ENCODE results near the gene IL1R2.
"Not testable (repeated sequence)": the region's sequence is repeated elsewhere in the genome, so short reads cannot be mapped to it uniquely, and the experiment has no call there.

Gene IL1R2

DNA sequence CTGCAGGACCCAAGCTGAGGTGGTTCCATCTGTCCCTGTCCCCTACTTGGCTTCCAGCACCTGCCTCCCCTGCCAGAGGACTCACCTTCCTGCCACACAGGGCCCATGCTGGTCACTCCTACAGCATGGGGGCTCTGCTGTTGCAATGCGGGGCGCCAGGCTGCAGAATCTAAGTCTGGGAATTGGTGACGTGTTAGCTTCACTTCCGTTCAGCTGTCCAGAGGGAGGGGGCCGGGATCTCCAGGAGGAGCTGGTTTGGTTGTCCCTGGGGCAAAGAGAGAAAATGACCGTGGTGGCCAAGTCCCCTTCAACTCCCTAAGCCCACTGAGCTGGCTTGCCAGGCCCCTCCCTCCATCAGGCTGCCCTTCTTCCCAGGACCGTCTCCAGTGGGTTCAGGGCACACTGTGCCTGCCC lies 69.5 kb downstream of the IL1R2 start:
- DNase-seq (ENCODE audit: low read depth in 2 of 2) = no peak

DNA sequence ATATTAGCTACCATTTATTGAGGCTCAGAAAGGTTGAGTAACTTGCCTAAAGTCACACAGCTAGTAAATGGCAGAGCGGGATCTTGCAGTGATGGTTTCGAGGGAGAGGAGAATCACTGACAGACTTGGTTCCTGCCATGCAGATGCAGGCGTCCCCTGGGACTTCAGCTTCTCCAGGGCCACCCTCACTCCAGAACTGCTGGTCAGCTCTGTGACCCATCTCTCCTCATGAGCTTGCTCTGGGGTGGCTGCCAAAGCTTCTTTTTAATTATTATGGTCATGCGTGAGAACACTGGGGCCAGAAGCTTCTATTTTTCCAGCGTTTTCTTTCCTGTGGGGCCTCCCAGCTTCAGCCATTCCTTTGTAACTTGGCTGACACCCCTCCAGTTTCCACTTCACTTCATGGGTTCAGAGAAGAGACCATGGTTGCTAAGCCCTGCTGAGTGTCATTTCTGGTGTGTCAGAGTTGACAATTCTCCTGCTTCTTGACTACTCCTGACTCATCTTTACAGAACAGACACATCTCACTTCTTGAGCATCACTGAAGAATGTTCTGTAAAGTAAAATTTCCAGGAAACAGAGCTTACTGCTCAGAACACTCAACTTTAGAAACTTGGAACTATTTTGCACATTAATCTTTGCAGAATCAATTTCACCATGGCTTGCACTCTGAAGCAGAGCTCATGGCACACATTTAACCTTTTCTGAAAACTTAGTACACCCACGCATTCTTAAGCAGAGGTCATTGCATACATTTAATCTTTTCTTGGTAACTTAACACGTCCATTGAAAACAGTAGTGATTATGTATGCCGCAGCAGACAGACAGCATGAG lies 70.4 kb downstream of the IL1R2 start:
- no peak for DNase-seq (ENCODE audit: low read depth in 2 of 2)

DNA sequence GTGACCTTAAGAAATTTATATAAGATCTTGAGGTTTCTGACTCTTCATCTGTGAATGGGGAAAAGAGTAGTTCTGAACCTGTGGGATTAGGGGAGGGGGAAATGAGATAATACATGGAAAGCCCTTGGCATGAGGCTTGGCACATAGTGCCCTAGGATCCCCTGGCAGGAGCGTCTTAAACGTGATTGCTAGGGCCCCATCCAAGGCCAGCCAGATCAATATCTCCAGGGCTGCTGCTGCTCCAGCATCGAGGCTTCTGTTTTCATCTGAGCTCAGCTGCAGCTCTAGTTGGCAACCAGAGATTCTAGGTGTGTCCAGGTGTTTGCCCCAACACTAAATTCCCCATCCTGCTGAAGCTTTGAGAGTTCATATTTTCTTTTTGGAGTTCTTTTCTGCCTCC lies 71.0 kb downstream of the IL1R2 start:
- DNase-seq (ENCODE audit: low read depth in 2 of 2) = no peak

DNA sequence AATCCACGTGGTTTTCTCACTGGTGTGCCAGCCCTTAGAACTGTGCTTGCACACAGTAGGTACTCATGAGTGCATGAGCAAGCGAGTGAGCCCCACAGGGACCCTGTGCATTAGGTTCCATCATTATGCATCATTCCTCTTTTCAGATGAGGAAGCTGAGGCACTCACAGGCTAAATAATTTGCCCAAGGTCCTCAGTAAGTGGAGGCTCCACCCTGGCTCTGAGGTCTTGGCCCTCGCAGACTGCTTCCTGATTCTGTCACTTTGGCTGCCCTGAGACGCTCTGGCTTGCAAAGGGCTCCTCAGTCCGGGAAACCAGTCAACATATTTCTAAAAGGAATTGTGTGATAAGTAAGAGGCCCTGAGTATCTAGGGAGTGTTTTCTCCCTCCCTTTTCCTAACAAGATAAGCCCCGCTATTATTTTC lies 71.7 kb downstream of the IL1R2 start:
- no peak for DNase-seq (ENCODE audit: low read depth in 2 of 2)

DNA sequence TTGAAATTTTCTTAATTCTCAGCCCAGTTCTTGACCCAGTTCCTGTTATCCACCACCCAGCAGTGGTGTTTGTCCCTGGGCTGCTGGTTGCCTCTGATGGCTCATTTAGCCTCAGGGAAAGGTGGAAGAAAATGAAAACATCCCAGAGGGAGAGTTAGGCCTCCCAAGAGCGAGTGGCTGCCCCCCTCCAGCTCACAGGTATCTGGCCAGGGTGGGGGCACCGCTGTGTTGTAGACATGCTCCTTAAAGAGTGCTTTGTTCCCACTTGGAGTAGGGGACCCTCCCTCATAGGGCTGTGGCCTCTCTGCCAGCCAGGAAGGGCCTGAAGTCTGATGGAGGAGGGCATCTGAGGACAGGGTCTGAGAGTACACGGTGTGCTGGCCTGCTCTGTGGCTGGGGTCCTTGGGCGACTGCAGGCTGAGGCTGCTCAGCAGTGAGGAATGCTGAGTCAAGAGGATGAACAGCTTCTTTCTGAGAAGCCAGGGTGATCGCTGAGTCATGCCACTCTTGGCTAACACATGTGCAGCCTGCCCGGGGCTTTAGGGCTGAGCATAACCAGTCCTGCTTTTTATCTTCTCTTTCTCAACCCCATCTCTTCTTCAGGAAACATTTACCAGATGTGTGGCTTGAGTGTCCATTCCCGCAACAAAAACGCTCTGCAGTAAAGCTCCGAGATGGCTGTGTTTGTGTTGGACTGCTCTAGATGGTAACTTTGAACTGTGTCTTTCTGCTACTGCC lies 72.3 kb downstream of the IL1R2 start:
- DNase-seq (ENCODE audit: low read depth in 2 of 2) = peak in 1 of 2 experiments; percentile 38

DNA sequence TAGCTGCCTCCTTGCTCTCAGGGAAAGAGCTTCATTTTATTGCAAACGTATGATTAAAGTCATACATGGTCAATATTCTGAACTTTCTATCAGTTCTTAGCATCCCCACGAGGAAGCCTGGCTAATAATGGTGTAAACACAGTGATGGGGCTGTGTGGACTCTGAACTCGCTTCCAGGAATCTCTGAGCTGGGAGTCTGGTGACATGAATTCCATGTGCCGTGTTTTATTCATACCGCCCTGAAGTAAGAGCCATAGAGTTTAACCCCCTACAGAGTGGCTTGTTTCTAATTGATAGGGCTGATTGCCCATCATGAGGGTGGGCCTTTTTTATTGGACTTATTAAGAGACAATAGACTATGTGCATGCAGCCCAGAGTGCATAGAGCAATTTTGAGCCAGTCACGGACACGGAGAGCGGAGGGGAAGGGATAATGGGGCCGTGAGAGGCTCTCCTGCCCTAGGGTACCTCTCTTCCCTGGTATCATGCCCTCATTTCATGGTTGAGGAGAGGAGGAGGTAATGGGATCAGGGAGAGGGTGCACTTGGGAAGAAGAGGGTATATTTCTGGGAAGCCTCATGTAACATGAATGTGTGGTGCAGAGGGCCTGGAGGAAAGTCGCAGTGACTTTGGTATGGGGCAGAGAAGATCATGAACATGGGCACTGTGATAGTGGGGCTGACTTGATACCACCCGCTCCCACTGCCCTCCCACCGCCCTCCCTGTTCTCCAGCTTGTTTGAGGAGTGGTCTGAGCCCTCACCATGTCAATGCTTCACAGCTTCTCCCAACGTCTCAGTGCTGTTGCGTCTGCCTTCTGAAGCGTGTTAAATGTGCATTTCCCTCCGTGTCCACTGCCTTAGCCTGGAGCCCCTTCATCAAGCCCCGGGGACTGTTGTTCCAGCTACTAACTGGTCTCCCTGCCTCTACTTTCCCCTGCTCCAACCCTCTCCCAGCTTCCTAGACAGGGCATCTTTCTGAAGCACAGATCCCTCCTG lies 73.2 kb downstream of the IL1R2 start:
- no peak for DNase-seq (ENCODE audit: low read depth in 2 of 2)

DNA sequence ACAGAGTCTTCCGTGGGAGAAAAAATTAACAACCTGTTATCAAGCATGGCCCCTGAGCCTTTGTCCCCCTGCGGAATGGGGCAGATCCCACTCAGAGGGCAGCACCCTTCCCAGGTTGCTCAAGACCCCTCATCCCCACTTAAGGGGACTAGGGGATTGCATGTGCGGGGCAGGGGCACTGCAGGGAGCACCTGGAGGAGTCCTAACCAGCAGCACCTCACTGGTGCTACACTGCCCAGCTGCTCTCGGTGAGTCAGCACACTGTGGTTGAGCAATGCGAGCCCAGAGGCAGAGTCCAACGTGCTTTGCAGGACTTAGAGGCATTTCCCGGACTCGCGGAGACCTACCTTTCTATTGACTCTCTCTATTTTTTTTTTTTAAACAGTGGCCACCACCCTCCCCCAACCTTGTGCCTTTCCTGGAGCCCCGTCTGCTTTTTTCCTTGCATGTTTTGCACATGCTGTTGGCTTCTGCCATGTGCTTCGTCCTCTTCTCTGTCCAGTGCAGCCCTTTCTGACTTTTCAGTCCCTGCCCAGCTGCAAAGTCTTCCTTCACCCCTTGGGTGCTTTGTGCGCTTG lies 74.0 kb downstream of the IL1R2 start:
- no peak for DNase-seq (ENCODE audit: low read depth in 2 of 2)

DNA sequence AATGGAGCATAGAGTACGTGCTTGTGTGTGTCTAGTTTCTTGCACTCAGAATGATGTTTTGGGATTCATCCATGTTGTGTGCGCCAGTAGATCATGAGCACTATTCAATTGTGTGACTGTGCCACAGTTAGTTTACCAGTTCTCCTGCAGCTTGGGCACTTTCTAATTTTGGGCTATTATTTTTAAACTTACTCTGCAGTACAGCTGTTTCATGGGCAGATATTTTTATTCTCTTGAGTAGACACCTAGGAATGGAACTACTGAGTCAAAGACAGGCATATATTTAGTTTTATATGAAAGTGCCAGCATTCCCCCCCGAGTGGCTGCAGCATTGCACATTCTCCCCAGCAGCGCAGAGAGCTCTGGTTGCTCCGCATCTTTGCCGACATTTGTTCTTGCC lies 74.8 kb downstream of the IL1R2 start:
- DNase-seq (ENCODE audit: low read depth in 2 of 2) = no peak

DNA sequence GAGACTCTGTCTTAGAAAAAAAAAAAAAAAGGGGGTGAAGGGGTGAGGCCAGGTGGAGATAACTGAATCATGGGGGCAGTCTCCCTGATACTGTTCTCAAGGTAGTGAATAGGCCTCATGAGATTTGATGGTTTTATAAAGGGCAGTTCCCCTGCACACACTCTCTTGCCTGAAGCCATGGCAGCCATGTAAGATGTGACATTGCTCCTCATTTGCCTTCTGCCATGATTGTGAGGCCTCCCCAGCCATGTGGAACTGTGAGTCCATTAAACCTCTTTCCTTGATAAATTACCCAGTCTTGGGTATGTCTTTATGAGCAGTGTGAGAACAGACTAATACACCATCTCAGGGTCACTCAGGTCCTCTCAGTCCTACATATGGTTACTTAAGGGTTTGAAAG lies 76.4 kb downstream of the IL1R2 start:
- DNase-seq (ENCODE audit: low read depth in 2 of 2) = not testable (repeated sequence)

DNA sequence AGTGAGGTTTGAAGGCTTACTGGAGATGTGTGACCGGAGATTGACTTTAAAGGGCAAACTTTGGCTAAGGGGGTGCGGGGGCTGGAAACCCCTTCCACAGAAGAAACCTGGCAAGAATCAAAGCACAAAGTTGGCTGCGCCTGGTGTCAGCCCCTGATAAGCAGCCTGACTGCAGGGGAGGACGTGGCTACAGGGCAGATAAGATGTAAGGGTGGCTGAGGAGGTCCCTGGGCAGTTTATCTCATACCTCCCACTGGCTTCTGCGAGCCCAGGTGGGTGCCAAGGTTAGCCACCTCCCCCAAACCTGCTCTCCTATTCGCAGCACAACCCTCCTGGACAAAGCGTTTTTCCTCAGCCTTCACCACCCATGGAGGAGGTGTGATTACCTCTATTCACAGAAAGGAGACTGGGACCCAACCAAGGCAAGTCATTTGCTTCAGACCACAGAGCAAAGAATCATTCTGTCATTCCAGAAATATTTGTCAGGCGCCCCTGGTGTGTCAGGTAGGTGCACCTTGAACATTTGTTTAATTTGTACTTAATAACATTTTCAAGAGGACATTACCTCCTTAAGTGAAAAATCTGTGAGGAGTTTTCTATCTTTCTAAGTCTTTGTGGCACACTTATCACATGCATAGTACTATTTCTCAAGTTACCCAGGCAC lies 77.7 kb downstream of the IL1R2 start:
- DNase-seq (ENCODE audit: low read depth in 2 of 2) = no peak

DNA sequence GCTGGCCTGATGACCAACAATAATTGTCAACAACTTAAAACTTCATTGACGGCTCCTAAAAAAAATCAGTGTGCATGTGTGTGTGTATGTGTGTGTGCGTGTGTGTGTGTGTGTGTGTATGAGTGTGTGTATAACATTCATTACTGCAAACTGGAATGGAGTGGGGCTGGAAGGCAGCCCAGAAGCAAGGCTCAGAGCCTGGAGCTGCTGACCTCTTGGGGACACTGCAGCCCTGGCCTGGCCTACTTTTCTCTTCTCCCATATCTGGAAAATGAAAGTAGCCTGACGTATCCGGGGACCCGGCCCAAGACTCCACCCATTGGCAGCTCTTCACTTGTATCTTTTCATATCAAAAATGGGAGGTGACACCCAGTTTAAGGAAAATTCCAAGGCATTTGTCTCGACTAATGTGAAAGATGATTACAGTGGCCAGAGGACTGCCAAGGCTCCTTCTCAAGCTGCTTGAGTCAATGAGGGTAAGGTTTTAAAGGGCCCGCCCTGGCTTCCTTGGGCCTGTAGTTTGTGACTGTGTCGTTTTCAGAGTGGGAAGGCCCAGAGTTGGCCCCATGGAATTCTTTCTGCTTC lies 78.4 kb downstream of the IL1R2 start:
- DNase-seq (ENCODE audit: low read depth in 2 of 2) = no peak

DNA sequence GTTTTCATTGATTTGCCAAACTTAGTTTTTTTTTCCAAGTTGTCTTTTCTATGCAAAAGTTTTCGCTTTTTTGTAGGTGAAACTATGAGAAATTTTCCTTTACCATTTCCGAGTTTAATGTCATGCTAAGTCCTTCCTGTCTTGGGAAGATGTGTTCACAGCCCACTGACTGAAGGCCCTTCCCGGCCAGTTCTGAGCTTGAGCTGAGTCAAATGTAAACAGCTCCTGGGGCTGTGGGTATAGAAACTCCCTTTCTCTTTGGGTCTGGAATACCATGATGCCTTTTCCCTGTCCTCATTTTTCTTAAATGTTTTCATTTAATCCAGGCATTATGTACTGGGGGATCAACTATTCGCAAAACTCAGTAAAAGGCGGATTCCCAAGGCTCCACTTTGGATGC lies 81.0 kb downstream of the IL1R2 start:
- no peak for DNase-seq (ENCODE audit: low read depth in 2 of 2)

DNA sequence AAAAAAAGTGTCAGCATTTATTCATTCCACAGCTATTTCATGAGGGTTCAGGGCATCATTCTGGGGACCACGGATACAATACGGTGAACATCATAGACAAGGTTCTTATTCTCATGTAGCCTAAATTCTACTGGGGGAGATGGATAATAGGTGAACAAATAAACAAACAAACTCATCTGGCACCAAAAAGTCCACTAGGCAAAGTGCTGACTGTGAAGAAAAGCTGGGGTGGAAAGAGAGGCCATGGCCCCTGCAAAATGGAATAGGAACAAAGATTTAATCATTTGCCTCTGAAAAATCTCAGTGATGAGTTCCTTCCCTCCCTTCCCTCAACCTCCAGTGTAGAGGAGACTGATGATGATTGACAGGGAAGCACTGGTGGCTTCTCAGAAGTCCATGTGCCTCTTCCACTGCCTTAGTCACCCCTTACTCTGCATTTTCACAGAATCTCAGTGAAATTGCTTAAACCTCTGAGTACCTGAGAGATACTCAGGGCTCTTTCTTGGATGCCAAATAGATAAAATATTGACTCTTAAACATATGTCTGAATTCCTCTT lies 81.5 kb downstream of the IL1R2 start:
- no peak for DNase-seq (ENCODE audit: low read depth in 2 of 2)

DNA sequence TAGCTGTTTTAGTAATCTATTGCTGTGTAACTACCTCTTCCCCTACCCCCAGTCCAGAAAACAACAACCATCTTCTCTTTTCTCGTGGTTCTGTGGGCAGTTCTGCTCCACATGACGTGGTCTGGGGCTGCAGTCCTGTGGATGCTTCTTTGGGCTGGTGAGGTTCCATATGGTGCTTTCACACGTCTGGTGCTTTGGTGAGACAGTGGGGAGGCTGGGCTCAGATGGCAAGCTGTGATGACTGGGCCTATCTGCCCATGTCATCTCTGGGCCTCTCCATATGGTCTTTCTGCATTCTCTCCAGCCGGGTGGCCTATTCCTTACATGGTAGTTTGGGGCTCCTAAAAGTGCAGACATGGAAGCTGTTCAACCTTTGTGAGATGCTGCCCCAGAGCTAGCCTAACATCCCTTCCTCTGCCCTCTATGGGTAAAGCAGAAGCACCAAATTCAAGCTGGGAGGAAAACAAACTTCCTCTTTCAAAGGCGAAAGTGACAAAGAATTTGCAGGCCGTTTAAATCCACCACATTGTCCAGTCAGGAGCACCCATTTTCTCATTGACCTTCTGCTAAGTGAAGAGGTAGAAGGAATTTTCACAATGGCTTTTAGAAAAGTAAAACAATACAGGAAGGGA lies 82.5 kb downstream of the IL1R2 start:
- DNase-seq (ENCODE audit: low read depth in 2 of 2) = no peak

DNA sequence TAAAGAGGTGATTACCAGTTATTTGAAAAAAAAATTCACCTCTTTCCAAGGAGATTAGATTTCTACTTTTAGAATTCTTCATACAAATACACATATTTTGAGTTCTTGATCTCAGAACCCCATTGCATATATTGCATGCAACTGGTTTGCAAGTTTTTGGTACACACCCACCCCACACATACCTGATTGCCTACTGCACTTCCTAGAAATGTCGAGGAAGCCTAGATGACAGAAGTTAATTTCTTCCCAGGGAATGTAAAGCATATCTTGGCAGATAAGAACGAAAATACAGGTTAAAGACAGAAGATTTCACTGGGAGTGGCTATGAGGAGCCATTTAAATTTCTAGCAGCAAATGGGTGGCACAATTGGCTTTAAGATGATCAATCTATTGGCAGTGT lies 83.7 kb downstream of the IL1R2 start:
- no peak for DNase-seq (ENCODE audit: low read depth in 2 of 2)

DNA sequence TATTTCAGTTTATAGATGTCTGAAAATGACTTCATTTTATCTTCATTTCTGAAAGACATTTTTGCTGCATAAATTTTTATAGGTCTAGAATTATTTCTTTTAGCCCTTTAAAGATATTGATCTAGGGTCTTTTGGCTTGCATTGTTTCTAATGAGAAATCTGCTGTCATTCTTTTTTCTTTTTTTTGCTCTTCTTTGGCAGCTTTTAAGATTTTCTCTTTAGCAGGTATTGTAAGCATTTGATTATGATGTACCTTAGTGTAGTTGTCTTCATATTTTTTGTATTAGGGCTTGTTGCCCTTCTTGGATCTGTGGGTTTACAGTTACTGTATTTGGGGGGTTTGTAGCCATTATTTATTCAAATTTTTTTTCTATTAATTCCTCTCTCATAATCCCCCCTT lies 84.8 kb downstream of the IL1R2 start:
- no peak for DNase-seq (ENCODE audit: low read depth in 2 of 2)

All from stimulated activated CD4-positive, alpha-beta T cell treated with anti-CD3 and anti-CD28 coated beads, Interleukin-12 subunit alpha, Interleukin-12 subunit beta, amount 100 ng/mL, for 24 hours (primary cell).